Activated naive CD8-positive, alpha-beta T cell (primary cell): ENCODE measurements around the gene CHCT1.

Source experiments
- H3K27ac Mint-ChIP-seq: one replicate; pipeline ENCODE4 v1.8.0; 2021; ENCODE audit warnings: mixed read lengths
- H3K27me3 Mint-ChIP-seq: one replicate; pipeline ENCODE4 v1.8.0; 2021; ENCODE audit warnings: mixed read lengths
- H3K36me3 Mint-ChIP-seq: one replicate; pipeline ENCODE4 v1.8.0; 2021; ENCODE audit warnings: mixed read lengths
- H3K4me1 Mint-ChIP-seq: one replicate; pipeline ENCODE4 v1.8.0; 2021; ENCODE audit warnings: low read depth, mixed read lengths
- H3K4me3 Mint-ChIP-seq: one replicate; pipeline ENCODE4 v1.8.0; 2021; ENCODE audit warnings: mild to moderate bottlenecking, mixed read lengths
- H3K9me3 Mint-ChIP-seq: one replicate; pipeline ENCODE4 v1.8.0; 2021; ENCODE audit warnings: low read depth, mixed read lengths

The CHCT1 gene

GRCh38 chr17:60447375-60447774, 25.1 kb downstream of the CHCT1 start:
- Mint-ChIP-seq H3K36me3 (peaks cover 8% of the 10 kb centered on the region), H3K9me3 (no peaks in the 10 kb centered on the region), H3K27ac (no peak overlapping the region), H3K4me1 (no peaks in the 10 kb centered on the region), H3K27me3 (no peaks in the 10 kb centered on the region), H3K4me3 (no peak overlapping the region)

GRCh38 chr17:60451071-60451470, 28.8 kb downstream of the CHCT1 start:
- Mint-ChIP-seq H3K27ac (no peak overlapping the region), H3K36me3 (peaks cover 10% of the 10 kb centered on the region), H3K4me3 (no peak overlapping the region), H3K27me3 (no peaks in the 10 kb centered on the region), H3K9me3 (no peaks in the 10 kb centered on the region), H3K4me1 (no peaks in the 10 kb centered on the region)

DNA sequence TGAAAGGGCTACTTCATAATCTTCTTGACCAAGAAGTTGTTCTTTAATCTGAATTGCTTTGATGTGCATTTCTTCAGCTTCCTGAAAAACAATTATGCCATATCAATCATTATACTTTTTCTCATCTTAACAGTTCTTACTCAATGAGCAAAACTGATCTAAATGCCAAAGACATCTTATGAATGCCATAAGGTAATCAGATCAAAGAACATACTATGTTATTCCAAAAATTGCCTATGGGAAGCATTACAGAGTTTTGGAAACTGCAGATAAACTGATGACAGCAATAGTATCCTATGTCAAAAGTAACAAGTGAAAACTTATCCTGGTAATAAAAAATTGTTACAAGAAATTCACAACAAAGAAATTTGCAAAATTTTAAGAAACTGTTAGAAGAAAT, 29.7 kb downstream of the CHCT1 start:
- H3K27ac Mint-ChIP-seq: no peak overlapping the region
- peaks cover 10% of the 10 kb centered on the region for H3K36me3 Mint-ChIP-seq
- no peaks in the 10 kb centered on the region for H3K27me3 Mint-ChIP-seq
- H3K4me1 Mint-ChIP-seq: no peaks in the 10 kb centered on the region
- H3K4me3 Mint-ChIP-seq: no peak overlapping the region
- H3K9me3 Mint-ChIP-seq: no peaks in the 10 kb centered on the region

DNA sequence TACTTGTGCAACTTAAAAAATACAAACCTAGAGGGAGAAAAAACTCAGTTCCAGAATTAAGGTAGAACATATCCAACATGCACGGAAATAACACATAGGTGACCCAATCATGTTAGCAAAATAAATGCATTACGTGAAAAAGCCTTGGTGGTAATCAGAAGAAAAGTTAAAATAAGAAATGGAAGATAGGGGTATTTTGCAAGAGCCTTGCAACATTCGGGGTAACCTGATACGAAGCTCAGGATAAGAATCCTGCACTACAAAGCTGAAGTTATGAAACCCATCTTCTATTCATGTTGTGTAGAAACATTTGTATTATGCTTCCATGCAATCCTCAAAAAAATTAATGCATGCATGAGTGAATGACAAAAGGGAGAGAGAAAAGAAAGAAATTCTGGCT, 33.1 kb downstream of the CHCT1 start:
- peaks cover 10% of the 10 kb centered on the region for H3K36me3 Mint-ChIP-seq
- no peaks in the 10 kb centered on the region for H3K27me3 Mint-ChIP-seq
- no peak overlapping the region for H3K27ac Mint-ChIP-seq
- H3K4me3 Mint-ChIP-seq: no peak overlapping the region
- no peaks in the 10 kb centered on the region for H3K9me3 Mint-ChIP-seq
- no peaks in the 10 kb centered on the region for H3K4me1 Mint-ChIP-seq

DNA sequence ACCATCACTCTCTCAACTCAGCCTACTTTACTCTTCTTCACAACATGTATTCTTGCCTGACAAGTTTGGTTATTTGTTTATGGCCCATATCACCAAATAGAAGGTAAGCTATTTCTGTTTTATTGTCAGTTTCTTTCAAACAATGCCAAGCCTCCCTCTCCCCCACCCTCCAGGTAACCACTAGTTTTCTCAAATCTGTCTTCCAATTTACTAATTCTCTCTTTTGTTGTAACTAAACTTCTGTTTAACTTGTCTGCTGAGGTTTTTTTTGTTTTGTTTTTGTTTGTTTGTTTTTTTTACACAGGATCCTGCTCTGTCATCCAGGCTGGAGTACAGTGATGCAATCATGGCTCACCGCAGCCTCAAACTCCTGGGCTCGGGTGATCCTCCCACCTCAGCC, 34.9 kb downstream of the CHCT1 start:
- H3K4me1 Mint-ChIP-seq: no peaks in the 10 kb centered on the region
- H3K9me3 Mint-ChIP-seq: no peaks in the 10 kb centered on the region
- no peaks in the 10 kb centered on the region for H3K27me3 Mint-ChIP-seq
- H3K4me3 Mint-ChIP-seq: no peak overlapping the region
- H3K27ac Mint-ChIP-seq: no peak overlapping the region
- H3K36me3 Mint-ChIP-seq: peaks cover 10% of the 10 kb centered on the region

DNA sequence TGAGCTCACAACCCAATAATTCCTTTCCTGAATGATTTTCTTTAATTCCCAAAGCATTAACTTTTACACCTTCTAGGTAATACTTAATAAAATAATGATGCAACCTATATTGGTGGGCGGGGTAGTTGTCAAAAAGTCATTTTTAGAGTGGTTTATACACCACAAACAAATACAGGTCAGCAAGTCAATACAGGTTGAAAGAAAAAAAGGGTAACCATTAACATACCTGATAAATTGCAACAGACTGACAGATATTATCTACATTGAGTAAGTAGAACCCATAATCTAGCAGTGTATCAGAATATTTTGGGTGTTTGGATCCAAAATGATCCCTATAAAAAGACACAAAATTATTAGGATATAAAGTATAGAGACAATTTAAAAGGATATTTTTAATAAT, 39.3 kb downstream of the CHCT1 start:
- Mint-ChIP-seq H3K9me3 (no peaks in the 10 kb centered on the region), H3K36me3 (peaks cover 8% of the 10 kb centered on the region), H3K4me1 (no peaks in the 10 kb centered on the region), H3K27ac (no peak overlapping the region), H3K4me3 (no peak overlapping the region), H3K27me3 (no peaks in the 10 kb centered on the region)

DNA sequence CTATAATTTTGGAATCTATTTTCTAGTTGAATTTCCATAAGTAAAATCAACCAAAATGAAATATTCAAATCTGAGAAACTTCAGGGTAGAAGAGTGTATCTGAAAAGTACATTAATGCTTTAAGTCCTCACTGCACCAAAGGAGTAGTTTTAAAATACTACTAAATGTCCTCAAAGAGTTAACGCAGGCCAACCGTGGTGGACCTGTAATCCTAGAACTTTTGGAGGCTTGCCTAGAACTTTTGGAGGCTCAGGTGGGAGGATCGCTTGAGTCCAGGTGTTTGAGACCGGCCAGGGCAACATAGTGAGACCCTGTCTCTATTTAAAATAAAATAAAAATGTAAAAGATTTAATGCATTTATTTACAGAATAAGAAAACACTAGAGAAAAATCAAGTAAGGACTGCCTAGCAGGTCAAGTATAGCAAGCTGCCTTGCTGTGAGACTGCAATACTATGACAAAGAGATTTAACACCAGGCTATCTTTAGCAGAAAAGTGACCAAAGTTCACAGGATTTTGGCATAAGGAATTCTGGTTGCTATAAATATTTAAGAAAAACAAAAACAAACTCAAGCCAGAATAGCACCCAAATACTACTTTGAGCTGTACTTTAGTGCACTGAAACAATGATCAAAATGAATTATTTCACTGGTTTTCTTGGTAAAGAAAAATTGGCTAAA, 41.0 kb downstream of the CHCT1 start:
- H3K9me3 Mint-ChIP-seq: no peaks in the 10 kb centered on the region
- no peaks in the 10 kb centered on the region for H3K36me3 Mint-ChIP-seq
- no peak overlapping the region for H3K4me3 Mint-ChIP-seq
- no peak overlapping the region for H3K27ac Mint-ChIP-seq
- no peaks in the 10 kb centered on the region for H3K27me3 Mint-ChIP-seq
- no peaks in the 10 kb centered on the region for H3K4me1 Mint-ChIP-seq

GRCh38 chr17:60464343-60464742, 42.1 kb downstream of the CHCT1 start:
- H3K9me3 Mint-ChIP-seq: no peaks in the 10 kb centered on the region
- no peaks in the 10 kb centered on the region for H3K36me3 Mint-ChIP-seq
- peaks cover under 1% of the 10 kb centered on the region for H3K4me1 Mint-ChIP-seq
- no peaks in the 10 kb centered on the region for H3K27me3 Mint-ChIP-seq
- H3K27ac Mint-ChIP-seq: no peak overlapping the region
- no peak overlapping the region for H3K4me3 Mint-ChIP-seq

GRCh38 chr17:60468371-60468770, 46.1 kb downstream of the CHCT1 start:
- Mint-ChIP-seq H3K9me3 (no peaks in the 10 kb centered on the region), H3K4me1 (peaks cover 6% of the 10 kb centered on the region), H3K27ac (no peak overlapping the region), H3K36me3 (peaks cover 10% of the 10 kb centered on the region), H3K27me3 (no peaks in the 10 kb centered on the region), H3K4me3 (no peak overlapping the region)

GRCh38 chr17:60471451-60471850, 49.2 kb downstream of the CHCT1 start:
- Mint-ChIP-seq H3K36me3 (peaks cover 10% of the 10 kb centered on the region), H3K4me3 (no peak overlapping the region), H3K27ac (no peak overlapping the region), H3K9me3 (no peaks in the 10 kb centered on the region), H3K27me3 (no peaks in the 10 kb centered on the region), H3K4me1 (peaks cover 6% of the 10 kb centered on the region)

- H3K4me1 Mint-ChIP-seq: peaks cover 6% of the 10 kb centered on the region
These were observed 50.2 kb downstream of the CHCT1 start for GRCh38 chr17:60472449-60472848.

GRCh38 chr17:60473788-60474187, 51.5 kb downstream of the CHCT1 start:
- no peaks in the 10 kb centered on the region for H3K27me3 Mint-ChIP-seq
- H3K36me3 Mint-ChIP-seq: peaks cover 10% of the 10 kb centered on the region
- H3K9me3 Mint-ChIP-seq: no peaks in the 10 kb centered on the region
- peaks cover 6% of the 10 kb centered on the region for H3K4me1 Mint-ChIP-seq
- no peak overlapping the region for H3K4me3 Mint-ChIP-seq
- no peak overlapping the region for H3K27ac Mint-ChIP-seq

More at GRCh38 chr17:60472449-60472848, 50.2 kb downstream of the CHCT1 start:
- Mint-ChIP-seq H3K36me3 (peaks cover 10% of the 10 kb centered on the region), H3K4me3 (no peak overlapping the region), H3K9me3 (no peaks in the 10 kb centered on the region), H3K27ac (no peak overlapping the region), H3K27me3 (no peaks in the 10 kb centered on the region)
